GM19324 (cell line): ENCODE data around the gene RASL10A.

Source experiments
- ATAC-seq: cut with Tn5 transposase; IDR thresholded peaks from one replicate; pipeline ENCODE4 v1.9.1; 2021; ENCODE audit warnings: mild to moderate bottlenecking, moderate library complexity; ENCODE audit not compliant: unreplicated experiment, low FRiP score

RASL10A gene

GRCh38 chr22:29339381-29340235 is 24.1 kb upstream of the RASL10A start:
- no peak for ATAC-seq

- ATAC-seq, result no peak
These were observed 22.9 kb upstream of the RASL10A start for GRCh38 chr22:29338398-29338797.

- ATAC-seq, result no peak
These were observed 22.3 kb upstream of the RASL10A start for GRCh38 chr22:29337631-29338284.

- no peak for ATAC-seq
These were observed 21.4 kb upstream of the RASL10A start for GRCh38 chr22:29336751-29337490.

- no peak for ATAC-seq
These were observed 20.2 kb upstream of the RASL10A start for GRCh38 chr22:29335656-29336055.

GRCh38 chr22:29334696-29335344 is 19.3 kb upstream of the RASL10A start:
- no peak for ATAC-seq

- no peak for ATAC-seq
These were observed 18.7 kb upstream of the RASL10A start for GRCh38 chr22:29334148-29334547.

- ATAC-seq, result no peak
These were observed 17.5 kb upstream of the RASL10A start for GRCh38 chr22:29332886-29333496.

- no peak for ATAC-seq
These were observed 16.3 kb upstream of the RASL10A start for GRCh38 chr22:29331658-29332300.

- ATAC-seq, result no peak
These were observed 15.7 kb upstream of the RASL10A start for GRCh38 chr22:29331213-29331612.

- no peak for ATAC-seq
These were observed 15.3 kb upstream of the RASL10A start for GRCh38 chr22:29330753-29331152.

- no peak for ATAC-seq
These were observed 14.8 kb upstream of the RASL10A start for GRCh38 chr22:29330291-29330690.

GRCh38 chr22:29329581-29329980 is 14.1 kb upstream of the RASL10A start:
- ATAC-seq, result no peak

- no peak for ATAC-seq
These were observed 13.3 kb upstream of the RASL10A start for GRCh38 chr22:29328566-29329500.

- no peak for ATAC-seq
These were observed 12.6 kb upstream of the RASL10A start for GRCh38 chr22:29328055-29328454.

- no peak for ATAC-seq
These were observed 11.7 kb upstream of the RASL10A start for GRCh38 chr22:29327089-29327764.

GRCh38 chr22:29326481-29326880 is 11.0 kb upstream of the RASL10A start:
- no peak for ATAC-seq

GRCh38 chr22:29325785-29326315 is 10.4 kb upstream of the RASL10A start:
- no peak for ATAC-seq
